IMR-90 (cell line): ENCODE measurements around the gene TDRD7.

ENCODE experiments used
- BHLHE40 ChIP-seq: fragments of 150-350 bp; IDR thresholded peaks from 2 replicates; pipeline ENCODE4 v1.6.1; 2016; ENCODE audit warnings: mild to moderate bottlenecking, low read depth, low read length
- TF ChIP-seq, protein P1 (sequence below): conservative IDR thresholded peaks from 2 replicates; pipeline ENCODE4 v1.5.1; 2012; ENCODE audit warnings: mild to moderate bottlenecking, low read depth, low read length, improper control_type of control experiment

DNA sequence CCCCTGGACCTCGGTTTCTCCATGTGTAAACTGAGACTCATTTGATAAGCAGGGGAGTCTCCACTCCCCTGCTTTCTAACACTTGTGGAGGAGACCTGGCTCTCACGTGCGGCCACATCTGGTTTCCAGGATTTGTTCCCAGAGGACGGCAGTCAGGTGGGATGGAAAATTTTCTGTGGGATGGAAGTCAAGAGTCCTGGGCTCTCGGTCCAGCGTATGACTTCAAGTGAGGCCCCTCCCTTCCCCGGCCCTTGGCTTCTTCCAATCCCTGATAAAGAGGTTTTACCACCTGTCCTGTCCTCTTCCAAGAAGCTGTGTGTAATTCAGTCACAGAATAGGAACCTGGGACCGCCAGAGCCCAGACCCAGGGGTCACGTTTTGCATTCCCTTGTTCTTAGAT is 124.6 kb downstream of the TDRD7 start:
- TF ChIP-seq, protein P1, sequence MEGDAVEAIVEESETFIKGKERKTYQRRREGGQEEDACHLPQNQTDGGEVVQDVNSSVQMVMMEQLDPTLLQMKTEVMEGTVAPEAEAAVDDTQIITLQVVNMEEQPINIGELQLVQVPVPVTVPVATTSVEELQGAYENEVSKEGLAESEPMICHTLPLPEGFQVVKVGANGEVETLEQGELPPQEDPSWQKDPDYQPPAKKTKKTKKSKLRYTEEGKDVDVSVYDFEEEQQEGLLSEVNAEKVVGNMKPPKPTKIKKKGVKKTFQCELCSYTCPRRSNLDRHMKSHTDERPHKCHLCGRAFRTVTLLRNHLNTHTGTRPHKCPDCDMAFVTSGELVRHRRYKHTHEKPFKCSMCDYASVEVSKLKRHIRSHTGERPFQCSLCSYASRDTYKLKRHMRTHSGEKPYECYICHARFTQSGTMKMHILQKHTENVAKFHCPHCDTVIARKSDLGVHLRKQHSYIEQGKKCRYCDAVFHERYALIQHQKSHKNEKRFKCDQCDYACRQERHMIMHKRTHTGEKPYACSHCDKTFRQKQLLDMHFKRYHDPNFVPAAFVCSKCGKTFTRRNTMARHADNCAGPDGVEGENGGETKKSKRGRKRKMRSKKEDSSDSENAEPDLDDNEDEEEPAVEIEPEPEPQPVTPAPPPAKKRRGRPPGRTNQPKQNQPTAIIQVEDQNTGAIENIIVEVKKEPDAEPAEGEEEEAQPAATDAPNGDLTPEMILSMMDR, result no peak
- no peak for TF ChIP-seq BHLHE40
